Upper lobe of left lung (tissue), 4 donors: Measurements from ENCODE around the gene TSPAN16.

Source experiments
- POLR2A ChIP-seq, 4 donors: fragments of 450-650 bp; IDR thresholded peaks; one replicate each; pipeline ENCODE4 v1.5.1; 2016 to 2017; ENCODE audit warnings: antibody characterized with exemption in 4 of 4, mild to moderate bottlenecking in 2 of 4
- POLR2AphosphoS5 ChIP-seq, 2 donors: sonication (generic); formaldehyde crosslinking; IDR thresholded peaks; one replicate each; pipeline ENCODE4 v1.5.1; 2017; ENCODE audit warnings: antibody characterized with exemption in 2 of 2
- TF ChIP-seq, protein P1 (sequence below), 6 experiments: fragments of 450-650 bp in 4 of 6; fragments of 200-600 bp in 2 of 6; sonication (generic) in 2 of 6; IDR thresholded peaks; one replicate each; pipeline ENCODE4 v1.5.1; 2016 to 2019; ENCODE audit warnings: antibody characterized with exemption in 6 of 6

DNA sequence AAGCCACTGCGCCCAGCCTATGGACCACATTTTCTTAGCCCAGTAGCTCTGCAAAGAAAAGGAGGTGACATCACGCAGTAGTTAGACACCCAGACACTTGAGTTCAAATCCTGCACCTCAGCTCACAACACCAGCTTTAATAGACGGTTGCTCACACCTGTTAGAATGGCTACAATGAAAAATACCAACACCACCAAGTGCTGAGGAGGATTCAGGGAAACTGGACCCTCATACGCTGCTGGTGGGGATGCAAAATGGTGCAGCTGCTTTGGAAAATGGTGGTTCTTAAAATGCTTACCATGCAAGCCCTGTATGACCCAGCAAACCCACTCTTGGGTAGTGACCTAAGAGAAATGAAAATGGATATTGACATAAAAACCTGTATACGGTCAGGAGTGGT, 22.0 kb upstream of the TSPAN16 start:
- TF ChIP-seq, protein P1, sequence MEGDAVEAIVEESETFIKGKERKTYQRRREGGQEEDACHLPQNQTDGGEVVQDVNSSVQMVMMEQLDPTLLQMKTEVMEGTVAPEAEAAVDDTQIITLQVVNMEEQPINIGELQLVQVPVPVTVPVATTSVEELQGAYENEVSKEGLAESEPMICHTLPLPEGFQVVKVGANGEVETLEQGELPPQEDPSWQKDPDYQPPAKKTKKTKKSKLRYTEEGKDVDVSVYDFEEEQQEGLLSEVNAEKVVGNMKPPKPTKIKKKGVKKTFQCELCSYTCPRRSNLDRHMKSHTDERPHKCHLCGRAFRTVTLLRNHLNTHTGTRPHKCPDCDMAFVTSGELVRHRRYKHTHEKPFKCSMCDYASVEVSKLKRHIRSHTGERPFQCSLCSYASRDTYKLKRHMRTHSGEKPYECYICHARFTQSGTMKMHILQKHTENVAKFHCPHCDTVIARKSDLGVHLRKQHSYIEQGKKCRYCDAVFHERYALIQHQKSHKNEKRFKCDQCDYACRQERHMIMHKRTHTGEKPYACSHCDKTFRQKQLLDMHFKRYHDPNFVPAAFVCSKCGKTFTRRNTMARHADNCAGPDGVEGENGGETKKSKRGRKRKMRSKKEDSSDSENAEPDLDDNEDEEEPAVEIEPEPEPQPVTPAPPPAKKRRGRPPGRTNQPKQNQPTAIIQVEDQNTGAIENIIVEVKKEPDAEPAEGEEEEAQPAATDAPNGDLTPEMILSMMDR (IDR thresholded peaks at IDR 0.05): no peak
- TF ChIP-seq POLR2AphosphoS5 (IDR thresholded peaks at IDR 0.05) (no peak), POLR2A (IDR thresholded peaks at IDR 0.05) (no peak)
